ENCODE measurements around the gene ROCK2.

ROCK2 gene

GRCh38 chr2:11314487-11314886 is 29.9 kb downstream of the ROCK2 start:
- Mint-ChIP-seq H3K4me1 (ENCODE audit: low read depth) (peaks cover 13% of the 10 kb centered on the region), H3K27me3 (no peaks in the 10 kb centered on the region), H3K27ac (no peak overlapping the region), H3K36me3 (ENCODE audit: low read depth) (peaks cover 5% of the 10 kb centered on the region), H3K4me3 (no peak overlapping the region), H3K9me3 (no peaks in the 10 kb centered on the region)

- Mint-ChIP-seq H3K27me3 (no peaks in the 10 kb centered on the region), H3K36me3 (ENCODE audit: low read depth) (no peaks in the 10 kb centered on the region), H3K4me1 (ENCODE audit: low read depth) (peaks cover 13% of the 10 kb centered on the region), H3K27ac (no peak overlapping the region), H3K4me3 (no peak overlapping the region), H3K9me3 (no peaks in the 10 kb centered on the region)
These were observed 31.5 kb downstream of the ROCK2 start for GRCh38 chr2:11312770-11313471.

- H3K27ac Mint-ChIP-seq, result no peak overlapping the region
- no peaks in the 10 kb centered on the region for H3K36me3 Mint-ChIP-seq (ENCODE audit: low read depth)
- peaks cover 12% of the 10 kb centered on the region for H3K4me1 Mint-ChIP-seq (ENCODE audit: low read depth)
- no peak overlapping the region for H3K4me3 Mint-ChIP-seq
- H3K9me3 Mint-ChIP-seq, result no peaks in the 10 kb centered on the region
- H3K27me3 Mint-ChIP-seq, result no peaks in the 10 kb centered on the region
These were observed 32.9 kb downstream of the ROCK2 start for GRCh38 chr2:11311543-11311942.

GRCh38 chr2:11310212-11310611 is 34.2 kb downstream of the ROCK2 start:
- H3K27me3 Mint-ChIP-seq, result no peaks in the 10 kb centered on the region
- no peak overlapping the region for H3K4me3 Mint-ChIP-seq
- H3K36me3 Mint-ChIP-seq (ENCODE audit: low read depth), result no peaks in the 10 kb centered on the region
- no peak overlapping the region for H3K27ac Mint-ChIP-seq
- no peaks in the 10 kb centered on the region for H3K9me3 Mint-ChIP-seq
- H3K4me1 Mint-ChIP-seq (ENCODE audit: low read depth), result peaks cover 19% of the 10 kb centered on the region

GRCh38 chr2:11309706-11310105 is 34.7 kb downstream of the ROCK2 start:
- H3K27ac Mint-ChIP-seq, result no peak overlapping the region
- no peak overlapping the region for H3K4me3 Mint-ChIP-seq

GRCh38 chr2:11307764-11308415 is 36.5 kb downstream of the ROCK2 start:
- Mint-ChIP-seq H3K9me3 (no peaks in the 10 kb centered on the region), H3K27me3 (no peaks in the 10 kb centered on the region), H3K4me3 (no peak overlapping the region), H3K27ac (no peak overlapping the region), H3K36me3 (ENCODE audit: low read depth) (no peaks in the 10 kb centered on the region), H3K4me1 (ENCODE audit: low read depth) (peaks cover 19% of the 10 kb centered on the region)

More at GRCh38 chr2:11309706-11310105, 34.7 kb downstream of the ROCK2 start:
- Mint-ChIP-seq H3K4me1 (ENCODE audit: low read depth) (peaks cover 19% of the 10 kb centered on the region), H3K9me3 (no peaks in the 10 kb centered on the region), H3K36me3 (ENCODE audit: low read depth) (no peaks in the 10 kb centered on the region), H3K27me3 (no peaks in the 10 kb centered on the region)

- Mint-ChIP-seq H3K4me3 (no peak overlapping the region), H3K36me3 (ENCODE audit: low read depth) (no peaks in the 10 kb centered on the region), H3K27ac (no peak overlapping the region), H3K27me3 (no peaks in the 10 kb centered on the region), H3K9me3 (no peaks in the 10 kb centered on the region), H3K4me1 (ENCODE audit: low read depth) (peaks cover 12% of the 10 kb centered on the region)
These were observed 38.5 kb downstream of the ROCK2 start for GRCh38 chr2:11305958-11306357.

- peaks cover 9% of the 10 kb centered on the region for H3K4me1 Mint-ChIP-seq (ENCODE audit: low read depth)
- H3K27me3 Mint-ChIP-seq, result no peaks in the 10 kb centered on the region
- no peaks in the 10 kb centered on the region for H3K36me3 Mint-ChIP-seq (ENCODE audit: low read depth)
- no peaks in the 10 kb centered on the region for H3K9me3 Mint-ChIP-seq
- H3K4me3 Mint-ChIP-seq, result no peak overlapping the region
- no peak overlapping the region for H3K27ac Mint-ChIP-seq
These were observed 39.1 kb downstream of the ROCK2 start for GRCh38 chr2:11305338-11305737.

- no peak overlapping the region for H3K27ac Mint-ChIP-seq
- peaks cover 12% of the 10 kb centered on the region for H3K4me1 Mint-ChIP-seq (ENCODE audit: low read depth)
- H3K9me3 Mint-ChIP-seq, result no peaks in the 10 kb centered on the region
- H3K27me3 Mint-ChIP-seq, result no peaks in the 10 kb centered on the region
- H3K4me3 Mint-ChIP-seq, result no peak overlapping the region
- no peaks in the 10 kb centered on the region for H3K36me3 Mint-ChIP-seq (ENCODE audit: low read depth)
These were observed 40.0 kb downstream of the ROCK2 start for GRCh38 chr2:11304476-11304875.

GRCh38 chr2:11303290-11304013 is 41.0 kb downstream of the ROCK2 start:
- Mint-ChIP-seq H3K4me1 (ENCODE audit: low read depth) (peaks cover 12% of the 10 kb centered on the region), H3K27ac (no peak overlapping the region), H3K4me3 (no peak overlapping the region), H3K36me3 (ENCODE audit: low read depth) (no peaks in the 10 kb centered on the region), H3K27me3 (no peaks in the 10 kb centered on the region), H3K9me3 (no peaks in the 10 kb centered on the region)

GRCh38 chr2:11299439-11299838 is 45.0 kb downstream of the ROCK2 start:
- Mint-ChIP-seq H3K27me3 (no peaks in the 10 kb centered on the region), H3K9me3 (no peaks in the 10 kb centered on the region), H3K4me1 (ENCODE audit: low read depth) (peaks cover 12% of the 10 kb centered on the region), H3K36me3 (ENCODE audit: low read depth) (no peaks in the 10 kb centered on the region), H3K27ac (no peak overlapping the region), H3K4me3 (no peak overlapping the region)

- no peaks in the 10 kb centered on the region for H3K36me3 Mint-ChIP-seq (ENCODE audit: low read depth)
- H3K9me3 Mint-ChIP-seq, result no peaks in the 10 kb centered on the region
- no peaks in the 10 kb centered on the region for H3K27me3 Mint-ChIP-seq
- H3K4me1 Mint-ChIP-seq (ENCODE audit: low read depth), result peaks cover 12% of the 10 kb centered on the region
- no peak overlapping the region for H3K27ac Mint-ChIP-seq
- no peak overlapping the region for H3K4me3 Mint-ChIP-seq
These were observed 45.8 kb downstream of the ROCK2 start for GRCh38 chr2:11298592-11298991.

- Mint-ChIP-seq H3K9me3 (no peaks in the 10 kb centered on the region), H3K27me3 (no peaks in the 10 kb centered on the region), H3K27ac (no peak overlapping the region), H3K4me1 (ENCODE audit: low read depth) (peaks cover 21% of the 10 kb centered on the region), H3K36me3 (ENCODE audit: low read depth) (no peaks in the 10 kb centered on the region), H3K4me3 (no peak overlapping the region)
These were observed 48.0 kb downstream of the ROCK2 start for GRCh38 chr2:11296401-11296800.

- Mint-ChIP-seq H3K27me3 (no peaks in the 10 kb centered on the region), H3K9me3 (no peaks in the 10 kb centered on the region), H3K36me3 (ENCODE audit: low read depth) (no peaks in the 10 kb centered on the region), H3K4me1 (ENCODE audit: low read depth) (peaks cover 18% of the 10 kb centered on the region), H3K27ac (no peak overlapping the region), H3K4me3 (no peak overlapping the region)
These were observed 51.8 kb downstream of the ROCK2 start for GRCh38 chr2:11292464-11293255.

GRCh38 chr2:11290713-11291112 is 53.7 kb downstream of the ROCK2 start:
- H3K27ac Mint-ChIP-seq, result no peak overlapping the region

More at GRCh38 chr2:11290713-11291112, 53.7 kb downstream of the ROCK2 start:
- Mint-ChIP-seq H3K9me3 (peaks cover 2% of the 10 kb centered on the region), H3K27me3 (no peaks in the 10 kb centered on the region), H3K4me3 (no peak overlapping the region), H3K36me3 (ENCODE audit: low read depth) (peaks cover 9% of the 10 kb centered on the region), H3K4me1 (ENCODE audit: low read depth) (peaks cover 9% of the 10 kb centered on the region)
